H1 (cell line): ENCODE results near the gene BCL2L12. TPM values are rescaled to one million over a fixed set of nuclear protein-coding genes. Genes with fewer than 3 reads are reported as not detected.

ENCODE experiments used
- RAD21 ChIP-seq, 2 experiments: IDR thresholded peaks in 1 of 2; conservative IDR thresholded peaks in 1 of 2; 2 replicates each; pipeline ENCODE4 v1.6.1; 2011; ENCODE audit warnings: low read depth in 2 of 2, low read length in 2 of 2, improper control_type of control experiment in 1 of 2, inconsistent platforms in 1 of 2, mild to moderate bottlenecking in 1 of 2, moderate library complexity in 1 of 2
- polyA plus RNA-seq, 7 experiments: library from polyadenylated mRNA; depleted of rRNA in 3 of 7; stranded (reverse) in 5 of 7; unstranded in 2 of 7; fragments of >200 nt in 5 of 7; fragments of 200-250 nt in 2 of 7; gene quantifications; 1 replicate in 5 of 7; 2 replicates in 1 of 7; 4 replicates in 1 of 7; pipeline versions ENCODE4 v1.2.1 to v1.2.3, GENCODE V29; 2011 to 2013; ENCODE audit warnings: missing spikeins in 2 of 7, mixed read lengths in 2 of 7
- total RNA-seq: library from RNA; stranded (reverse); fragmentation: NEBNext Ultra II Directional; extraction: Animal tissue kit (Norgen Biotek cat#: 25700); gene quantifications from 2 replicates; pipeline ENCODE4 v1.2.1, GENCODE V29; 2021

The BCL2L12 gene
- total and polyA plus RNA-seq, 2 of the 8 experiments (the other 6 are each of a cell fraction or from before 2014, with no cell fraction given), result 126 to 209 TPM

- TF ChIP-seq RAD21 (IDR thresholded peaks at IDR 0.05 in 1 of 2, conservative IDR thresholded peaks at IDR 0.05 in 1 of 2; ENCODE audit: low read depth in 2 of 2, low read length in 2 of 2), result no peak
These were observed 25.4 kb upstream of the BCL2L12 start, which contains the start of gene RRAS (continued) for GRCh38 chr19:49640113-49640898.
